Fibroblast of lung (primary cell): ENCODE results near the gene GXYLT1. TPM values are rescaled to one million over a fixed set of nuclear protein-coding genes. Genes with fewer than 3 reads are reported as not detected.

ENCODE experiments used
- DNase-seq, 2 donors: peaks; one replicate each; pipeline versions ENCODE4 v3.0.0 to v3.0.0-alpha.2; 2010; ENCODE audit warnings: low read depth in 2 of 2
- H2AFZ ChIP-seq: 2 replicates; pipeline ENCODE4 v1.5.1; 2012; ENCODE audit warnings: low read length, control low read depth, inconsistent platforms
- H3K27ac ChIP-seq: 2 replicates; pipeline ENCODE4 v1.5.1; 2011; ENCODE audit warnings: low read length, control low read depth; ENCODE audit not compliant: insufficient read depth
- H3K27me3 ChIP-seq: 2 replicates; pipeline ENCODE4 v1.5.1; 2011; ENCODE audit warnings: mild to moderate bottlenecking, low read length; ENCODE audit not compliant: control insufficient read depth, insufficient read depth
- H3K36me3 ChIP-seq: 2 replicates; pipeline ENCODE4 v1.5.1; 2011; ENCODE audit warnings: low read length; ENCODE audit not compliant: control insufficient read depth, insufficient read depth
- H3K4me1 ChIP-seq: 2 replicates; pipeline ENCODE4 v1.5.1; 2011; ENCODE audit warnings: low read length; ENCODE audit not compliant: control insufficient read depth, insufficient read depth; ENCODE audit errors: extremely low read depth
- H3K4me2 ChIP-seq: 2 replicates; pipeline ENCODE4 v1.5.1; 2011; ENCODE audit warnings: low read length, control low read depth; ENCODE audit not compliant: insufficient read depth; ENCODE audit errors: extremely low read depth
- H3K4me3 ChIP-seq, 4 experiments: fragments of 200-600 bp in 1 of 4; sonication (generic) in 1 of 4; replicated peaks in 1 of 4; 2 replicates each; pipeline ENCODE4 v1.5.1; 2011 to 2016; ENCODE audit warnings: low read length in 4 of 4, low read depth in 3 of 4, mild to moderate bottlenecking in 3 of 4, control low read depth in 2 of 4, inconsistent platforms in 1 of 4, mixed read lengths in 1 of 4; ENCODE audit not compliant: insufficient read depth in 1 of 4; ENCODE audit errors: control extremely low read depth in 1 of 4
- H3K79me2 ChIP-seq: 2 replicates; pipeline ENCODE4 v1.5.1; 2012; ENCODE audit warnings: mild to moderate bottlenecking, low read length, inconsistent platforms; ENCODE audit not compliant: control insufficient read depth, insufficient read depth
- H3K9ac ChIP-seq: 2 replicates; pipeline ENCODE4 v1.5.1; 2011; ENCODE audit warnings: mild to moderate bottlenecking, low read length, control low read depth; ENCODE audit not compliant: insufficient read depth
- H3K9me3 ChIP-seq: 2 replicates; pipeline ENCODE4 v1.5.1; 2012; ENCODE audit warnings: low read depth, low read length; ENCODE audit not compliant: control insufficient read depth, insufficient read depth
- H4K20me1 ChIP-seq: 2 replicates; pipeline ENCODE4 v1.5.1; 2011; ENCODE audit warnings: low read length; ENCODE audit not compliant: control insufficient read depth, insufficient read depth; ENCODE audit errors: extremely low read depth
- EZH2 ChIP-seq: IDR thresholded peaks from 2 replicates; pipeline ENCODE4 v1.5.1; 2012; ENCODE audit warnings: low read length, control low read depth, mild to moderate bottlenecking; ENCODE audit errors: missing control alignments
- polyA plus RNA-seq, 2 donors: library from polyadenylated mRNA; depleted of rRNA in 1 of 2; stranded (reverse) in 1 of 2; unstranded in 1 of 2; fragments of >200 nt; gene quantifications; 2 replicates each; pipeline ENCODE4 v1.2.1, GENCODE V29; 2011 to 2012; ENCODE audit warnings: missing spikeins in 1 of 2
- total RNA-seq: library from RNA; depleted of rRNA; stranded (reverse); fragments of >200 nt; gene quantifications from 2 replicates; pipeline ENCODE4 v1.2.1, GENCODE V29; 2014
- TF ChIP-seq, protein P1 (sequence below), 2 donors: IDR thresholded peaks in 1 of 2; conservative IDR thresholded peaks in 1 of 2; 1 replicate in 1 of 2; 2 replicates in 1 of 2; pipeline ENCODE4 v1.5.1; 2011 to 2012; ENCODE audit warnings: low read length in 2 of 2, control low read depth in 1 of 2, inconsistent platforms in 1 of 2, low read depth in 1 of 2, mild to moderate bottlenecking in 1 of 2

The GXYLT1 gene
- total and polyA plus RNA-seq, 2 donors (not counting 1 experiment from before 2014, with no cell fraction given) = 10.7 to 14.8 TPM

DNA sequence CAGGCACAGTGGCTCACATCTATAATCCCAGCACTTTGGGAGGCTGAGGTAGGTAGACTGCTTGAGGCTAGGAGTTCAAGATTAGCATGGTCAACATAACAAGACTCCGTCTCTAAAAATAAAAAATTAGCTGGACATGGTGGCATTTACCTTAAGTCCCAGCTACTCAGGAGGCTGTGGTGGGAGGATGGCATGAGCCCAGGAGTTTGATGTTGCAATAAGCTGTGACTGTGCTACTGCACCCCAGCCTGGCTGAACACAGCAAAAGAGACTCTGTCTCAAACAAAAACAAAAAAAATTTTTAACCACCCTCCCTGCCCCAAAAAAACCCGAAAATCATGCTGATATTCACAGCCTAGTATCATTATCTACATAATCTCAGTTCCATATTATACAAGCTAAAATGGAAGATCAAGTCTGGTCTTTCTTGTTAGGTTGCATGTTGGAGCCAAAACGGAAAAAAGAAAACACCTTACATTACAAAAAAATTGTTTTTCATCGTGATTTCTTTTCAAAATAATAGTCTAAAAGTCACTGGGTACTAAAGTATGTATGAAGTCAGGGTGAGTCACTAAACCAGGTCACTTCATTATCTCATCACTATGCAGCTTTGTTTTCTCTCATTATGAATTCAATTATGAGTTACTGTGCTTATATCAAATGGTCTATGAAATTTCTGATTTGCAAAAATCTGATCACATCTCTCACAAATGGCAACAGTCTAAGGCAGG, 13.8 kb downstream of the GXYLT1 start:
- no peaks in the 10 kb centered on the region for H4K20me1 ChIP-seq
- TF ChIP-seq EZH2 = no peak
- TF ChIP-seq, protein P1, sequence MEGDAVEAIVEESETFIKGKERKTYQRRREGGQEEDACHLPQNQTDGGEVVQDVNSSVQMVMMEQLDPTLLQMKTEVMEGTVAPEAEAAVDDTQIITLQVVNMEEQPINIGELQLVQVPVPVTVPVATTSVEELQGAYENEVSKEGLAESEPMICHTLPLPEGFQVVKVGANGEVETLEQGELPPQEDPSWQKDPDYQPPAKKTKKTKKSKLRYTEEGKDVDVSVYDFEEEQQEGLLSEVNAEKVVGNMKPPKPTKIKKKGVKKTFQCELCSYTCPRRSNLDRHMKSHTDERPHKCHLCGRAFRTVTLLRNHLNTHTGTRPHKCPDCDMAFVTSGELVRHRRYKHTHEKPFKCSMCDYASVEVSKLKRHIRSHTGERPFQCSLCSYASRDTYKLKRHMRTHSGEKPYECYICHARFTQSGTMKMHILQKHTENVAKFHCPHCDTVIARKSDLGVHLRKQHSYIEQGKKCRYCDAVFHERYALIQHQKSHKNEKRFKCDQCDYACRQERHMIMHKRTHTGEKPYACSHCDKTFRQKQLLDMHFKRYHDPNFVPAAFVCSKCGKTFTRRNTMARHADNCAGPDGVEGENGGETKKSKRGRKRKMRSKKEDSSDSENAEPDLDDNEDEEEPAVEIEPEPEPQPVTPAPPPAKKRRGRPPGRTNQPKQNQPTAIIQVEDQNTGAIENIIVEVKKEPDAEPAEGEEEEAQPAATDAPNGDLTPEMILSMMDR (conservative IDR thresholded peaks at IDR 0.05 in 1 of 2, IDR thresholded peaks at IDR 0.05 in 1 of 2; ENCODE audit: low read depth in 1 of 2, low read length in 2 of 2) = no peak
- H2AFZ ChIP-seq = no peak overlapping the region
- H3K4me1 ChIP-seq = peaks cover 10% of the 10 kb centered on the region
- no peaks in the 10 kb centered on the region for H3K36me3 ChIP-seq
- peak overlapping the region; percentile 54 for H3K4me2 ChIP-seq
- no peaks in the 10 kb centered on the region for H3K9me3 ChIP-seq
- peak overlapping the region in 1 of 4 experiments; percentile 20 for H3K4me3 ChIP-seq
- H3K9ac ChIP-seq = no peak overlapping the region
- H3K79me2 ChIP-seq = peaks cover 29% of the 10 kb centered on the region
- peak overlapping the region; percentile 30 for H3K27ac ChIP-seq
- DNase-seq = peak; percentile 58 to 84
- no peaks in the 10 kb centered on the region for H3K27me3 ChIP-seq

DNA sequence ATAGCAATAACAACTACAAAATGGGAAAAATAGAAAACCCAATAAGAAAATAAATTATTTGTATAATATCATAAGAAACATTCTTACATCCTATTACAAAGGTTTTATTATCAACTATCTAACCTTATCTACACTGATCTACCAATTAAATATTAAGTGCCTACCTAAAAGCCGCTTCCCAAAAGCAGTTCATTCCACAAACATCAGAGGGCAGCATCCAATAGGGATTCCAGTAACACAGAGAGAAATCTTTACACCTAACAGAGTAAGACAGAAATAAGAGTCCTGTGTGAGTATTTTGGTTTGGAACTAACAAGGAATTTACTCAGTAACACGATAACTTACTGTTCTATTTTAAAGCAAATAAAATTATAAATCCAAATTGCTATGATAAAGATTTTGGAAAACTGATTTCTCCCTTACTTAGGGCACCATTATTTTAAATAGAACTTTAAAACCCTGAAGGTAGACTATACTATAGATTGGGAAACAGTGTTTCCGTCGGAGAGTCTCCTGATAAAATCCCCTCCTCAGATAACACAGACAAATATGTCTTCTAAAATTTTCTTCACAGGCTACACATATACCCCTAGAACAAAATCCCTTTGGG, 15.0 kb downstream of the GXYLT1 start:
- Histone ChIP-seq H3K36me3 (no peaks in the 10 kb centered on the region), H3K27ac (no peak overlapping the region), H3K4me3 (no peak overlapping the region), H3K4me1 (peaks cover 7% of the 10 kb centered on the region), H3K27me3 (no peaks in the 10 kb centered on the region), H3K4me2 (no peak overlapping the region), H3K9ac (no peak overlapping the region), H3K79me2 (peaks cover 26% of the 10 kb centered on the region), H2AFZ (no peak overlapping the region), H4K20me1 (no peaks in the 10 kb centered on the region), H3K9me3 (no peaks in the 10 kb centered on the region)
- no peak for TF ChIP-seq EZH2
- TF ChIP-seq, protein P1 (conservative IDR thresholded peaks at IDR 0.05 in 1 of 2, IDR thresholded peaks at IDR 0.05 in 1 of 2; ENCODE audit: low read depth in 1 of 2, low read length in 2 of 2) = peak; percentile 85 to 88
- peak; percentile 73 to 83 for DNase-seq

GRCh38 chr12:42128888-42129287, 15.8 kb downstream of the GXYLT1 start:
- Histone ChIP-seq H2AFZ (no peak overlapping the region), H3K9me3 (no peaks in the 10 kb centered on the region), H4K20me1 (no peaks in the 10 kb centered on the region), H3K4me2 (no peak overlapping the region), H3K4me1 (peaks cover 7% of the 10 kb centered on the region), H3K27me3 (no peaks in the 10 kb centered on the region), H3K79me2 (peaks cover 23% of the 10 kb centered on the region), H3K36me3 (no peaks in the 10 kb centered on the region), H3K27ac (no peak overlapping the region), H3K9ac (no peak overlapping the region), H3K4me3 (no peak overlapping the region)
- no peak for DNase-seq
- TF ChIP-seq EZH2 = no peak
- TF ChIP-seq, protein P1 (conservative IDR thresholded peaks at IDR 0.05 in 1 of 2, IDR thresholded peaks at IDR 0.05 in 1 of 2; ENCODE audit: low read depth in 1 of 2, low read length in 2 of 2) = no peak
